Activated T-cell treated with anti-CD3 and anti-CD28 coated beads, Interleukin-2, amount 50 U/mL, for 1 hour (primary cell): ENCODE results near the gene CLSTN2.

Experiments
- DNase-seq: peaks from one replicate; pipeline ENCODE4 v3.0.0-alpha.2; 2020

Gene CLSTN2

DNA sequence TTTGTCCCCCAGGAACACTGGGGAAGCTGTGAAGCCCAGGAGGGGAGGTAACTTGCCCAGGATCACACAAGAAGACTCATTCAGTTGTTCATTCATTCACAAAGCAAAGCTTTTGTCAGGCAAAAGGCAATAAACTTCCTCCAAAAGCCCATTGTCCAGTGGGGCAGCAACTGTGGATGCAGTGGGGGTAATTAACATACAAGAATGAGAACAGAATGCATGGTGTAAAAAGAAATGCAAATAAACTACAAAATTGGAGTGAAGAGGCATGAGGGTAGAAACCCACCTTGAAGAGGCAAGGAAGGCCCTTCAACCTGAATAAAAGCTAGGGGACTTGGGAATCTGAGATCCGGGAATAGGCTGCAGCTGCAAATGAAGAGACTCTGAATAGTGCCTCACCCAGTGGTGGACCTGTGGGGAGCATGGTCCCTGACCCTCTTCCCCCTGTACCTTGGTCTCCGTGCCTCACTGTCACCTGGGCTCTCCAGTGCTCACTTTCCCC lies 363.6 kb downstream of the CLSTN2 start:
- no peak for DNase-seq

DNA sequence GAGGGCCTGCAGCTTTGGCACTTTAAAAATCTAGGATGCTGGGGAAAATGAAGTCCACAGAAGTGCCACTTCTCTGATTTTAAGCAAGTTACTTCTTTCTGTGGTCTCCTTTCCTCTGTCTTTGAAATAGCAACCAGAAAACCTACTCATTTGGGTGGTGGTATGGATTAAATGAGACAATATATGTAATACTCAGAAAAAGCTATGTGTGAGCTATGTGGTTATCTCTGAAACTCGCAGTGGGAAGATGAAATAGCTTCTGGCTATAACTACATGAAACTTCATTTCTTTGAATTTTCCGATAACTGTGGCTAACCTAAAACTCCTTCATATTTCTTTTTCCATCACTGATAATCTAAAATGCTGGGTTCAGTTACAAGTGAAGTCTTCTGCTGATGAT lies 368.9 kb downstream of the CLSTN2 start:
- no peak for DNase-seq

DNA sequence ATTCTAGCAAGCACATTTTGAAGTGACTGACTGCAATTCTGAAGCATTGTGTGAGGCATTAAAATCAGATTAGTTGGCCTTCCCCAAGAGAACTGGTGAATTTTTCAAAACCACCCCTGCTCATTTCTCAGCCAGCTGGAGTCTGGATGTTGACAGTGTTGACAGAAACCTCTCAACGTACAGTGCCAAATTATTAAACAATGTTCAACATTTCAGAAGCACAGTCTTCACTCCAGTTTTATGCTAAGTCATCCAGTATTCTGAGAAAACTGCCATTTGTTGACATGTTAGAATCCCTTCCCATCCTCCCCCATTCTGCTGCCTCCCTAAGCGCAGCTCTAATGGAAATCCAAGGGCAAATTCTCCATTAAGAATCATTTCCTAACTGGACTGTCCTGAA lies 373.6 kb downstream of the CLSTN2 start:
- DNase-seq, result no peak

DNA sequence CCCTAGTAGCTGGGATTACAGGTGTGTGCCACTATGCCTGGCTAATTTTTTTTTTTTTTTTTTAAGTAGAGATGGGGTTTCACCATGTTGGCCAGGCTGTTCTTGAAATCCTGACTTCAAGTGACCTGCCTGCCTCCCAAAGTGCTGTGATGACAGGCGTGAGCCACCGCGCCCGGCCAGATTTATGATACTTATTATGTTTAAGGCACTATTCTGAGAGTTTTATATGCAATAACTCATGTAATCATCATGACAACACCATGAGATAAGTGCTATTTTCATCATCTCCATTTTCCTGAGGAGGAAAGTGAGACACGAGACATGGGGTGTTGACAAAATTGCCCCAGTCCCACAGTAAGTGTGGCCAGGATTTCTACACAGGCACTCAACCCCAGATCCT lies 376.4 kb downstream of the CLSTN2 start:
- no peak for DNase-seq

DNA sequence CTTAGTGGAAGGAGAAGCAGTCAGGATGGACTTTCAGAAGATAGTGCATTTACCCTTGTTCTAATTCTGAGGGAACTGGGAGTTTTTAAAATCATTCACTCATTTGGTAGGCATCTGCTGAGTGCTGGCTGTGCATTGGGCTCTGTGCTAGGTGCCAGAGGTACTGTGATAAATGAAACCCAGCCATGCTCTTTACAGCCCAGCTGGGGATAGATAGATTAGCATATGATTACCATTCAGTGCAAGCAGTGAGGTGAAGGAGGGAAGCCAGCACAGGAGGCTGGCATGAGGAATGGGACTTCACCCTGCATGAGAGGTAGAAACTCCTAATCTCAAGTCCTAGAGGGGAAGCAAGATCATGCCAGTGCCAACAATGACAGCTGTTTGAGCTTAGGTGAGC lies 381.0 kb downstream of the CLSTN2 start:
- DNase-seq, result no peak

DNA sequence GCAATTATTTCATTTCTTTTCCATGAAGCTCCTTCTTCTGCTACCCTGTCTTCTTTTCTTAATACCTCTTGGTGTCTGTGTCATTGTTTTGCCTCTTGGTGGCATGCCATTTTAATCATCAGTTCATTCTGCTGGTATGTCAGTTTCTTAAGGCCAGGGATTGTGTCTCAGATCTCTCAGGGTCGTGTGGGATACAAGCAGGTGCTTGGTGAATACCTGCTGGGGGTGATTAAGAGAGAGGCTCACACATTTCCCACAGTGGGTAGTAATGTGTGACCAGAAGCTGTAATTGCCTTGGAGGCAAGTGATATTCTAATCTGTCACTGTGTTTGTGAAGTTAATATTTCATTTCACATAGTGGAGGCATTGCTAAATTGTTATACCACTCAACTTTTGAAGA lies 381.5 kb downstream of the CLSTN2 start:
- no peak for DNase-seq

DNA sequence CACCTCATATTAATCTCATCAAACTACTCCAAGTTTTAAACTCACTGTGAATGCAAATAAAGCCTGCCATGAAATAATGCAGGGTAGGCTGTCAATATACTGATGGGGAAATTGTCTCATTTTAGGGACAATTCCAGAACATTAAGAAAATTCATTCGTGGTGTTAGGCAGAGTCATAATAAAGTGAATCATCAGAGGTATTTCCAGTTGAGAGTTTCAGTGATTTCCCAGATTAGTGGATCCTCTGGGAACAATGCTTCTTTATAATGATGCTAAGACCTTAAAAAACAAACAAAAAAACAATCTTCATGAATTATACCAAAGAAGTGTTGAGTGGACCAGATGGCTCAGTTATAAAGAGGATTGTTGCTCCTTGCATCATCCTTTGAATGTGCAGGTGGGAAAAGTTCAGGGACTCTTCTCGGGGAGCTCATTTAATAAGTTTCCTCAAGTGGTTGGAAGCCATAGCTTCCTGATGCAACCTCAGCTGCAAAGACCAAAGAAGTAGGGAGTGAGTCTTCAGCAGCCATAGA lies 381.9 kb downstream of the CLSTN2 start:
- DNase-seq, result no peak

DNA sequence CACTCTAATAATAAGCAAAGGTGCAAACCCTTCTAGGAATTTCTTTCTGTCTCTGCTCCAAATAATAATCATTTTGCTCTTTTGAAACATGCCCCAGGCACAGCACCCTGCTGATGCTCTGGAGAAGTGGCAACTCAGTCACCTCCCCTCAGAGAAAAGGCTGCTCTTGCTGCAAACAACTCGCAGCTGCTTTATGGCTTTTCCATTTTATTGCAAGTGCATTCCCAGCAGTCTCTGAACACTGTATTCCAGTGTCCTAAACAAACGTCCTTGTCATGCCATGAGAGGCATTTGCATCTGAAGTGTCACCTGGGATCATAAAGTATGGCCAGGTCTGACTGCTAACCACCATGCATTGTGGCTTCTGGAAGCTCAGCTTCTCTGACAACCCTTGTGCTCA lies 384.8 kb downstream of the CLSTN2 start:
- no peak for DNase-seq

DNA sequence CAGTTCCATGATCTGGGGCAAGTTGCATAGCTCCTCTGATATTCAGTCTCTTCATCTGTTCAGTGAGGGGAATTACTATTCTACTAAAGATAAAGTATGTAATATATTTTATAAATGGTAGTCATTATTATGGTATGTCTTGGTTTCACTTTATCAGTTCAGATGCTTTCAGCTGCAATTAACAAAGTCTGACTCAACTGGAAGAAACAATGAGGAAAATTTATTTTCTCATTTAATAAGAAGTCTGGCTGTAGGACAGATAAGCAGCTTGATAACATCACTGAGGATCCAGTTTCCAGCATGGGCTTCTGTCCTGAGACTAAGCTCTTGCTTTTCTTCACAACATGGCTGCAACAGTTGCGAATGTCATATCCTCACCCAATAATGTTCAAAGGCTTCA lies 388.6 kb downstream of the CLSTN2 start:
- no peak for DNase-seq

DNA sequence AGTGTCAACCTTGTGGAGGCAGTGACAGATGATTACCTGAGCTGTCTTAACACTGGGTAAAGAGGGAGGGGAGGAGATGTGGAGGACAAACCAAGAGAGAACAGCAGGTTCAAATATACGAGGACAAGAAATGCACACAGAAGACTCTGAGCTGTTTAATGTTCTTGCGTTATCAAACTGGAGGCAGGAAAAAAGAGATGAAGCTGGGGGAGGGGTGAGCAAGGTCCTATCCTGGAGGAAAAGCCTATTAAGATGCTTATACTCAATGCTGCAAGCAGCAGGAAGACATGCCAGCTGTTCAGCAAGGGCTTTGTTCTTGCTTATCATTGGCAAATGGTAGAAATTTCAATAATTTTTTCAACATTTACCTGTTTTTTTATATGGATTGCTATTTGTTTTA lies 397.1 kb downstream of the CLSTN2 start:
- no peak for DNase-seq

DNA sequence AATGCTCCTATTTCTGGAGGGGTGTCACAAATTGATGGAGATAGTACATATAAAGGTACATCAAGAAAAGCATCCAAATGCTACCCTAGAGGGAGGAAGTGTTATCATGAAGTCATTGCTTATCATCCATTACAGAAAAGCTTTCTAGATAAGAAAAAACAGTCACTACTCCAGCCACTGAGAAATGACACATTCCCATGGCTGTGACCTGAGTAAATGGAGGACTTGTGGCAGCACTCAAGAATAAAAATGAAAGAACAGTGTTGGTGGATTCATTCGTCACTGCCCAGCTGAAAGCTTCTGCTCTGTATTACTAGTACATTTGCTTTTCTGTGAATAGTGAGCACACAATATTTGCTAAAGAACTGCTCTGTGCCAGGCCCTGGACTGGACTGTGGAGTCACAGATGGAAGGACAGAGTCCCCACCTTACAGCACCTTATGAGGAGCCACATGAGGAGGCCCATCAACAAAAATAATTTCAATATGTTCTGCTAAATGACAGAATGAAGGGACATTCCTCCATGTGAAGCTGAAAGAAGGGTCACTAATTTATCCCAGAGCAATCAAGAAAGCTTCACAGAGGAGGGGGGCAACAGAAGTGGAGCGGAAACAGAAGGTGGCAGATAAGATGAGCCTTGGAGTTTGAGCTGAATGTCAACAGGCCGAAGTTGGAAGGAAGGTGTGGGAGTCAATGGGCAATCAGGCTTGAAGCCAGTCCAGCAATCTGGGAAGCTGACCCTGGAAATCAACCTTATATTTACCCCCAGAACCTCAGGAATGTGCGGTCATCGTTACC lies 399.3 kb downstream of the CLSTN2 start:
- DNase-seq, result no peak

DNA sequence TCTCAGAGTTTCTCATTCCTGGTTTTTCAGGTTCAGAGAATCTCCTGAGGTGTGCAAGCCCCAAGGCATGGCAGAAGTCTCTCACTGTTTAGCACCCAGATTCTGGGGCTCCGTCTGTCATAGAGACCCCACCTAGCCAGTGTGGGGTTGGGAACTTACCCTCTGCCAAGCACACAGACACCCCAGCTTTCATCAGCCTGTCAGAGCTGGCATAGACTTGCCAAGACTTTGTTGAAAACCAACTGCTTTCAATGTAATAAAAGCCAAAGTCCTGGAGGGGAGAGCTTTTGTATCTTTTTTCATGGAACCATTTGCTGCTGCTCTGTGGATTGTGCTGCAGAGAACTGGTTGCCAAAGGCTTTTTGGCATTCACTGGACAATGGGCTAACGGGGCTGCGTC lies 401.5 kb downstream of the CLSTN2 start:
- no peak for DNase-seq

DNA sequence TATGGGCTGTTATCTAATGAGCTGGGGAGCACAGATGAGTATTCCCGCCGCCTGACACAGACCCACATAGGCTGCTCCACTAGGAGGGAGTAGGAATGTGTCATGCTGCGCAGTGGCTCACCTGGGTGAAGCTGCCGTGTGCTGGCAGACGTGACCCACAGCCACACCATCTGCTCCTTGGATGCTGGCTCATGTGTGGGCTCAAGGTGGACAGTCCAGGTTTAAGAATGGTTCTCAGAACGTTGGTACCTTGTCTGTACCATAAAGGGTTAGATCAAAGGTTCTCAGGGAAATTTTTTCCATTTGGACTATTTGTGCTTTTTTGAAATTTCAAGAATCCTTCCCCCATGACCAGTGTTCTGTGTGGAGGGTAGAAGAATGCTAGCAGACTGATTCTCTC lies 403.9 kb downstream of the CLSTN2 start:
- DNase-seq, result no peak

DNA sequence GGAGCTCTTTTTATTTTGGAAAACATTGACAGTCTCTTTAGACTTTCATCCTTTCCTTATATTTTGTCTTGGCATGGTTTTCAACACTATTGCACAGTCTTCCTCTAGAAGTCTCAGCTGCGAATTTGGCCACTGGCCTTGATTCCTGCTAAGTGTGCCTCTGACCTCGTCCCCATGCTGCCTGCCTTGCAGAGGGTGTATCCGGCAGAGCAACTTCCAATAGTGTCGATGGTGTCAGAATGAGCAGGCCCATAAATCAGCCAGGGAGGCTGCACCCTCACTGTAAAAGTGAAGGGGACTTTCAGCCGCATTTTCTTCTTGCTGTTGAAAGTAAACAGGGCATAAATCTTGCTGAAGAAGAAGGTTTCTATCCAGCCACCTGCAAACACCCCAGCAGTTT lies 406.2 kb downstream of the CLSTN2 start:
- no peak for DNase-seq

DNA sequence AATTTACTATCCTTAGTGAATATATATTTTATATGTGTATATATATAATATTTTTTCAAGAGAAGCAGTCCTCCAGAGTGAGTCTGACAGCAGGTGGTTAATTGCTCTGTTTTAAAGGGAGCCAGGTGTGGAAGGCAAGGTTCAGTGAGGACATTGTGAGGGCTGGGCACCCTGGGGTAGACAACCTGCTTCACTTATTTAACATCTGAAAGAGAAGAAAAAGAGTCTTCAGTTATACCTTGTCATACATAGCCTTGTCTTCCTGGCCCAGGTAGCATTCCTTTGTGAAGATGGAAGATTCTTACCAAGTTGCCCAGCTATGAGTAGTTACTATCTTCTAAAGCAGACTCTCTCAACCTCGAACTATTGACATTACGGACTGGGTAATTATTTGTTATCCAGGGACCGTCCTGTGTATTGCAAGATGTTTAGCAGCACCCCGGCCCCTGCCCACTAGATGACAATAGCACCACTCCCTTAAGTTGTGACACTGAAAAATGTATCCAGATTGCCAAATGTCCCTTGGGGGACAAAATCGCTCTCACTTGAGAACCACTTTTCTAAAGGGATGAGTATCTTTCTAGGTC lies 406.9 kb downstream of the CLSTN2 start:
- no peak for DNase-seq

DNA sequence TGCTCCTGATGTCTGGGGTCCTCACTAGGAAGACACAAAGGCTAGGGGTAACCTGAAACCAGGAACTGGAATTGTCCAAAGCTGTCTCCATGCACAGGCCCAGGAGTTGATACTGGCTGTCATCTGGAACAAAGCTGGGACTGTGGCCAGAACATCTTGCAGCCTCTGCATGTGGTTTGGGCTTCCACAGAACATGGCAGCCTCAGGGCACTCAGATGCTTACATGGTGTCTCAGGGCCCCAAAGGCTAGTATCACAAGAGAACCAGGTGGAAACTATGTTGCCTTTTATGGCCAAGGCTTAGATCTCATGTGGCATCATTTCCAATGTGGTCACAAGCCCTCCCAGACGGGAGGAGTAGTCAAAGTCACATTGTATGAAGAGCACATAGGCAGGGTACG lies 407.7 kb downstream of the CLSTN2 start:
- no peak for DNase-seq

DNA sequence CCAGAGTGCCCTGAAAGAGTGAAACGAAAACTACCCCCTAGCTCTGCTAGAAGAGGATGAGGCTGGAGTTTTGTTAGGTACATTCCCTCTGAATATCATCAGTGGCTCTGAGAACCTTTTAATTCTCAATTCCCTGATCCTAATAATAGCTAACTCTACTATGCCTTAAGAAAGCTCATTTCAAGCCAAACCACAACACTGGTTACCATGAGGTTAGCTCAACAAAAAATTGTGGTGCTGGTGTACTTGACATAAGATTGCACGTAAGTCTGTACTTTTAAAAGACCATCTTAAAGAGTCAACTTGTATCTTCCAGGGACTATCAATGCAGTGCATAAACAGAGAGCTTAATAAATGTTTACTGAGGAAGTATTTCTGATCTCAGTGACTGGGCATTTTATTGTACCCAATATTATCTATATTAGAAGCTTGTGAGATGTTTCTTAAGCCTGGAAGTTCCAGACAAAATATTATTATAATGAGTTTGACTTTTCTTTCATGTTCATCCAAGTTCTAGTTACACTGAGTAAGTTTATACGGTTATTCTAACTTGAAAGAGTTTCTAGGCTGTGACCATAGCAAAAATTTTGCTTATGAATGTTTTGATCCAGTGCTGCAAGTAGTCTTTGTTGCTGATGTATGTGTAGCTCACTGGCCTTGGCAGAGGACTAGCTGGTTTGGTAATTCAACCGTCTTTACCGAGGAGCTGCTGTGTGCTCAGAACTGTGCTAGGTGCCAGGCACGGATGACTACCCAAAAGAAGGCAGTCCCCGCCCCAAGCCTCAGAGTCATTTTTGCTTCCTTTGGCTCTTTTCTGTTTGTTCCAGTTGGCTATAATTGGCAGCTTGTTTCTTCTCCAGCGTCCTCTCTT lies 408.5 kb downstream of the CLSTN2 start:
- no peak for DNase-seq

DNA sequence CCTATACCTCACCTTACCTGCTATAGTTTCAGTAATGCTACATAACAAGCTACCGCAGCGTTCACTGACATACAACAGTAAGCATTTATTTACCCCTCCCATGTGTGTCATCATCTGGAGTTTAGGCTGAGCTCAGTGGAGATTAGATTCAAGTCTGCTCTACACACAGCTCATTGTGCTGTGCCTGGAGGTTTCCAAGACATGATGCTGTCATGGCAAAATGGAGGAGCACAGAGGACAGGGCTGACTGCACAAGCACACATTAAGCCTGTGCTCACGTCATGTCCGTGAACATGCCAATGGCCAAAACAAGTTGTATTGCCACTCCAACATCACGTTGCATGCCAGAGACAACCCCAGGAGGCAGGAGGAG lies 409.1 kb downstream of the CLSTN2 start:
- DNase-seq, result no peak

DNA sequence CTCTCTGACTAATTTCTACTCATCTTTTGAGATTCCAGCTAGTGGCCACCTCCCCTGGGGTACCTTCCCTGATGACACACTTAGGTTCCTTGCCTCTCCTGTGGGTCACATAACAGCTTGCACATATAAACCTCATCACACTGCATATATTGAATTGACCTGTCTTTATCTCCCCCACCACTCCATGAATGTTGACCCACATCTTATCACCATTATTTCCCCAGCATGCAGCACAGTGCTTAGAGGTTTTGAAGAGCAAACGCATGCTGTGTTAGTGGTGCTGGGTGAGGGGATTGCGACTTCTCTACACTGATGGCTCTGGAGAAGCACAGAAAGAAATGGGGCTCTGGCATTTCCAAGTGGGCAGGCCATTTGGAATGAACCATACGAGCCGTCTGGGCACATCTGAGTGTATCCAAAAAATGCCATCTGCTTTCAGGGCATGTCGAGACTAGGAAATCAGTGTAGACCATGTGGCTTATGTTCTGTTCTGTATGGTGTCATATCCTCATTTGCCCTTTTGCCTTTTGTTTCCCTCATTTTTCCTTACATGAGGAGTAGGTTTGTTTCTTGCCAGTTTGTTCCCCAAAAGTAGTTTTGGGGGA lies 409.7 kb downstream of the CLSTN2 start:
- no peak for DNase-seq

DNA sequence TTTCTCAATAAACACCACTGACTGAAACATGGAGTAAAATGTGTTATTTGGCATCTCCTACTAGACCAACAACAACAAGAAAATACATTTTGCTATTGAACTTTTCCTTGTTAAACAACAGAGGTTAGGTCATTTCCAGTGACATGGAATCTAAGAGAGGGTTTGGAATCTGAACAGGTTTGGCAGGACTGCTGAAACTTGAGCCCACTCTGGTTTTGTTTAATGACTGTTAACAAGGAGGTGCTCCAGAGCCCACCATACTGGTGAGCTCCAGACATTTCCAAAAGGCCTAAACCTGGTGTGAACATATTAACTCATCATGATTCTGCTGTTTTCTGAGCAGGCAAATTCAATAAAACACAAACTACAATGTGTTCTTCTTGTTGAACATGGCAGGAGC lies 412.2 kb downstream of the CLSTN2 start:
- DNase-seq, result no peak

DNA sequence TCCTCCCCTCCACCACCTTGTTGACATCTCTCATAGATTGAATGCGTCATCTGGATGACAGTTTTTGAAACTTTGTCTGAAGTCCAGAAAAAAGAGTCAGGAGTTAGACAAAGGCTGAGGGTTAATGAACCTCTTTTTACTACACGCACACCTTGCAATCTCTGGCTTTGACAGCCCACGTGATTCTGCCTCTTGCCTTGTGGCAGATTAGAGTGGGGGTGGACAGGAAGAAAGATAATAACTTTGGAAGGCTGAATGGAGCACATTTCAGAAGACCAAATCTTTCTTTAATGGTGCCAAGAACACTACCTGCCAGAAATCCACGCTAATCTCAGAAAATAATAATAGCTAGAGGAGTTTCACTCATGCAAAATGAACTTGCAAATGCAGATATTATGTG lies 415.0 kb downstream of the CLSTN2 start:
- DNase-seq, result no peak

DNA sequence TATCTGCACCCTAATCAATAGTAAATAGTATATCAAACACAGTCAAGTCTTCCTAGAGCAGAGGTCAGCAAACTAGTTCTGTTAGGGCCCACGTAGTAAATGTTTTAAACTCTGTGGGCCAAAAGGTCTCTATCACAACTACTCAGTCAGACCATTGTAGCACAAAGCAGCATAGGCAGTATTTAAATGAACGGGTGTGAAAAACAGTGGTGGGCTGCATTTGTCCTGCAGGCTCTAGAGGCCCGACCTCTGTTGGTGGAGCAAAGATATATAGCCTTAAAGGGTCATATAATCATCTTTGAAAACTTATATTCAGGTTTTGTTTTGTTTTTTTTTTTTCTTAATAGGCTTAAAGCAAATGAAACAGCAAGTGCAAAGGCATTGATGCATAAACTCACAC lies 416.5 kb downstream of the CLSTN2 start:
- DNase-seq, result no peak

DNA sequence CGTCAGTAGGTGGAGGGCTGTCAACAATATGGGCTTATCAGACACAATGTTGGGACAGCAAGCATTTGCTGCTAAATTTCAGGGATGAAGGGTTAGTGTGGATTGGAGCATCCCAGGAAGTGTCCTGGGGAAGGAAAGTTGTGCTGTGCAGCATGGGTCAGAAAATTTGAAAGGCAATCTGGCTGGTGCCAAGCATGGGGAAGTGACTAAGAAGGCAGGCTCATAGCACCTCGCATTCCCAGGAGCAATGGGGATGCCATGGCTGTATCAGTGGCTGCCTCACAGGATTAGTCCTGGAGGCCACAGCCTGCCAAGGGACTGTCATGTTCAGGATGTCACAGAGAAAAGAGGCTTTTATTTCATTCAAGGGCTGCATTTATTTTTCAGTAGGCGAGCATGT lies 420.5 kb downstream of the CLSTN2 start:
- DNase-seq, result no peak
